Stomach (tissue), 9 donors: ENCODE measurements around the gene FGF12. TPM values are rescaled to one million over a fixed set of nuclear protein-coding genes. Genes with fewer than 3 reads are reported as not detected.

ENCODE experiments used
- DNase-seq, 2 donors: peaks; one replicate each; pipeline versions ENCODE4 v3.0.0 to v3.0.0-alpha.2; 2013 to 2019
- H3K27ac ChIP-seq, 5 donors: fragments of 200-600 bp in 4 of 5; sonication (generic) in 4 of 5; one replicate each; pipeline ENCODE4 v1.5.1; 2013 to 2019; ENCODE audit warnings: mild to moderate bottlenecking in 1 of 5, moderate library complexity in 1 of 5
- H3K27me3 ChIP-seq, 3 donors: fragments of 200-600 bp; sonication (generic); one replicate each; pipeline ENCODE4 v1.5.1; 2017 to 2019; ENCODE audit warnings: mixed run types in 1 of 3
- H3K36me3 ChIP-seq, 4 donors: fragments of 200-600 bp; sonication (generic); 1 replicate in 3 of 4; 2 replicates in 1 of 4; pipeline ENCODE4 v1.5.1; 2016 to 2019
- H3K4me1 ChIP-seq, 4 donors: fragments of 200-600 bp; sonication (generic); one replicate each; pipeline ENCODE4 v1.5.1; 2016 to 2019
- H3K4me3 ChIP-seq, 4 donors: fragments of 200-600 bp; sonication (generic) in 3 of 4; one replicate each; pipeline ENCODE4 v1.5.1; 2016 to 2019; ENCODE audit warnings: mild to moderate bottlenecking in 1 of 4
- H3K9me3 ChIP-seq, 4 donors: fragments of 200-600 bp; sonication (generic); one replicate each; pipeline ENCODE4 v1.5.1; 2016 to 2019
- EP300 ChIP-seq: sonication (generic); formaldehyde crosslinking; IDR thresholded peaks from one replicate; pipeline ENCODE4 v1.6.1; 2017; ENCODE audit warnings: antibody characterized with exemption
- POLR2A ChIP-seq, 4 donors: fragments of 450-650 bp; IDR thresholded peaks; one replicate each; pipeline ENCODE4 v1.6.1; 2016; ENCODE audit warnings: antibody characterized with exemption in 4 of 4, control low read depth in 2 of 4, mild to moderate bottlenecking in 1 of 4, moderate library complexity in 1 of 4
- POLR2AphosphoS5 ChIP-seq, 3 donors: sonication (generic); formaldehyde crosslinking; IDR thresholded peaks; one replicate each; pipeline ENCODE4 v1.6.1; 2016; ENCODE audit warnings: antibody characterized with exemption in 3 of 3
- WGBS, 5 donors: extraction: QIAGEN DNeasy Blood & Tissue Kit in 3 of 5; methylation state at CpG; one replicate each; pipeline versions ENCODE4 v1.1.5 to v1.1.7; 2013 to 2018; 5-methylcytosine and 5-hydroxymethylcytosine counted together
- intact Hi-C: fragments of 100-400 bp; cut with DNase I; formaldehyde crosslinking; loops from one replicate; pipeline ENCODE4 v1.15.1; 2023; ENCODE audit warnings: low total_unique reads
- polyA plus RNA-seq, 3 donors: library from polyadenylated mRNA; stranded (reverse); fragments of 200-250 nt; gene quantifications; one replicate each; pipeline ENCODE4 v1.2.3, GENCODE V29; 2013
- total RNA-seq, 5 donors: library from RNA; depleted of rRNA; stranded (reverse); fragments of >200 nt; gene quantifications; one replicate each; pipeline versions ENCODE4 v1.1.0 to v1.2.3, GENCODE V29; 2014 to 2016
- TF ChIP-seq, protein P1 (sequence below), 7 experiments: fragments of 450-650 bp in 4 of 7; fragments of 200-600 bp in 3 of 7; sonication (generic) in 3 of 7; IDR thresholded peaks; one replicate each; pipeline ENCODE4 v1.5.1; 2016 to 2019; ENCODE audit warnings: antibody characterized with exemption in 7 of 7, control low read depth in 2 of 7, mild to moderate bottlenecking in 1 of 7
- donor health status: healthy with polysubstance abuse.
- donor health status: Bipolar disorder and iron deficiency.
- donor health status: healthy.

The FGF12 gene
- total and polyA plus RNA-seq, 8 donors = 0.45 to 5.0 (median 0.88) TPM; not detected in 1

DNA sequence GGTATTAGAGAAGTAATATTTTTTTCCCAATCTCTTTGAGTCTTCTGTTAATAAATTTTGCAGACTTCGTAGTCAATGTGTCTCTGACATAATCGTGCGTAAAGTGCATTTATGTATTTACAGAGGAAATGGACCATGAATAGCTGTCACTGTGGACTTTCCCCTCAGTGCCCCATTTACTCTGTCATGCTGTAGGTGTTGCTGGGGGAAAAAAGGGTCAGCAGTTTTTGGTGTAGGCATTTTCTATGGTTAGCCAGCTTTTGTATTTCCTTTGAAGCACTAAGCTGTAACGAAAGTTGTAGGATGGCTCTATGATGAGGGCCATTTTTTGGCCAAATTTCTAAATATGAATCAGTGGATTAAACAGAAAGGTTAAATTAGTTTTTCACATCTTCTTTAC, 598.4 kb downstream of the FGF12 start:
- peak in 1 of 2 donors; percentile 52 for DNase-seq
- Histone ChIP-seq H3K27ac (no peak overlapping the region), H3K4me1 (no peaks in the 10 kb centered on the region), H3K4me3 (no peak overlapping the region), H3K27me3 (no peaks in the 10 kb centered on the region), H3K36me3 (no peaks in the 10 kb centered on the region), H3K9me3 (no peaks in the 10 kb centered on the region)
- intact Hi-C loops = no loop called here
- WGBS, 5 donors = 48 to 63% (median 57%) methylated on average over 4 of the region's 4 CpGs
- no peak for TF ChIP-seq POLR2AphosphoS5 (IDR thresholded peaks at IDR 0.05)
- no peak for TF ChIP-seq EP300
- TF ChIP-seq, protein P1, sequence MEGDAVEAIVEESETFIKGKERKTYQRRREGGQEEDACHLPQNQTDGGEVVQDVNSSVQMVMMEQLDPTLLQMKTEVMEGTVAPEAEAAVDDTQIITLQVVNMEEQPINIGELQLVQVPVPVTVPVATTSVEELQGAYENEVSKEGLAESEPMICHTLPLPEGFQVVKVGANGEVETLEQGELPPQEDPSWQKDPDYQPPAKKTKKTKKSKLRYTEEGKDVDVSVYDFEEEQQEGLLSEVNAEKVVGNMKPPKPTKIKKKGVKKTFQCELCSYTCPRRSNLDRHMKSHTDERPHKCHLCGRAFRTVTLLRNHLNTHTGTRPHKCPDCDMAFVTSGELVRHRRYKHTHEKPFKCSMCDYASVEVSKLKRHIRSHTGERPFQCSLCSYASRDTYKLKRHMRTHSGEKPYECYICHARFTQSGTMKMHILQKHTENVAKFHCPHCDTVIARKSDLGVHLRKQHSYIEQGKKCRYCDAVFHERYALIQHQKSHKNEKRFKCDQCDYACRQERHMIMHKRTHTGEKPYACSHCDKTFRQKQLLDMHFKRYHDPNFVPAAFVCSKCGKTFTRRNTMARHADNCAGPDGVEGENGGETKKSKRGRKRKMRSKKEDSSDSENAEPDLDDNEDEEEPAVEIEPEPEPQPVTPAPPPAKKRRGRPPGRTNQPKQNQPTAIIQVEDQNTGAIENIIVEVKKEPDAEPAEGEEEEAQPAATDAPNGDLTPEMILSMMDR (IDR thresholded peaks at IDR 0.05) = no peak
- TF ChIP-seq POLR2A (IDR thresholded peaks at IDR 0.05) = no peak

DNA sequence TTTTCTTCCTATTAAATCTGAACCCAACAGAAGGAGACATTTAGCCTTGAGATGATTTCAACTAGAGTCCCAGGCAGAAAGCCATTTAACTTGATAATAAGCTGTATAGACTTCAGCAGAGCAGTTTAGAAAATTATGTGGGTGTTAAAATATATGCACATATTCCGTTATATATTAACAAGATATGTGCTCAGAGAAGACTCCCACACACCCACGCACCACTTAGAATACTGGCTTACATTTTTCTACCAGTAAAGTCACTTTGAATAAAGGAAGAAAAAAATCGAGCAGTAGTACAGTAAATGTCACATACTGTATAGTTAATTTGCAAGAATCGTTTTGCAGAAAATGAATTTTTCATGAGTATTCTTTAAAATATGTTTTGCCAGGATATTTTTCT, 599.3 kb downstream of the FGF12 start:
- Histone ChIP-seq H3K27ac (no peak overlapping the region), H3K4me1 (no peaks in the 10 kb centered on the region), H3K4me3 (no peak overlapping the region), H3K36me3 (no peaks in the 10 kb centered on the region), H3K9me3 (no peaks in the 10 kb centered on the region), H3K27me3 (no peaks in the 10 kb centered on the region)
- intact Hi-C loops = no loop called here
- no peak for DNase-seq
- WGBS, 5 donors = 67 to 80% (median 76%) methylated on average over 4 of the region's 4 CpGs
- TF ChIP-seq, protein P1 (IDR thresholded peaks at IDR 0.05) = no peak
- no peak for TF ChIP-seq EP300
- TF ChIP-seq POLR2A (IDR thresholded peaks at IDR 0.05) = no peak
- TF ChIP-seq POLR2AphosphoS5 (IDR thresholded peaks at IDR 0.05) = no peak

DNA sequence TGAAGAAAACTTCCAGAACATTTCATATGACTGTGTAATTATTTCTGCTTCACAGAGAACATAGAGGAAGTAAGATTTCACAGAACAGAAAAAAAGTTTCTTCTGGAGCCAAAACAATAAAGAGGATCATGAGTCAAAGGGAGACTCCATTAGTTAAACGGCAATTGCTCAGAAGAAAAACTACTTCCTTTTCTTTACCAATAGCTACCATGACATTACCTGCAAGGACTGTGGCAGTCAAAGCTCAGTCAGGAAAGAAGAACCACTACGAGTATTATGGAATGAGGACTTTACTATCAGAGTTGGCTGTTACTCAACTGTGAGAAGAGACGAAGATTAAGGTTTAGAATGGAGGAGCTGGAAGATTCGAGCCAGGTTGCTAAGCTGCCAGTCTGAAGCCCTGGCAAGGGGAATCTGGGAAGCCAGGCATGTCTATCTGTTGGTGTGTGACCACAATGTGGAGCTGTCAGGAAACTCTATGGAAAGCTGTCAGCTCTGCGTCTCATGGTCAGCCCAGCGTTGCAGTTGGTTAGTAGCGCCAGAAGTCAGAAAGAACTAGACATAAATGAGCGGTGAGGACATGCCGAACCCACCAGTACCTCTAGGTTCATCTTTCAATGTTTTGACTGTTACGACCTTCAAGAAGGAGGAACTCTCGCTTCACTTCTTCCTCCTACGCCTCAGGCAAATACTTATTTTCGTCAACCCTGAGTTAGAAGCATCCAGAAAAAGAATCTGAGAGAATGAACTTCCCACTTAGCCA, 604.3 kb downstream of the FGF12 start:
- Histone ChIP-seq H3K9me3 (no peaks in the 10 kb centered on the region), H3K27ac (no peak overlapping the region), H3K36me3 (no peaks in the 10 kb centered on the region), H3K4me3 (no peak overlapping the region), H3K27me3 (no peaks in the 10 kb centered on the region), H3K4me1 (no peaks in the 10 kb centered on the region)
- TF ChIP-seq EP300 (no peak), POLR2AphosphoS5 (IDR thresholded peaks at IDR 0.05) (no peak), POLR2A (IDR thresholded peaks at IDR 0.05) (no peak)
- TF ChIP-seq, protein P1 (IDR thresholded peaks at IDR 0.05) = no peak
- 76 to 89% (median 83%) methylated on average over 13 of the region's 13 CpGs for WGBS, 5 donors
- DNase-seq = no peak
- intact Hi-C loops = no loop called here

DNA sequence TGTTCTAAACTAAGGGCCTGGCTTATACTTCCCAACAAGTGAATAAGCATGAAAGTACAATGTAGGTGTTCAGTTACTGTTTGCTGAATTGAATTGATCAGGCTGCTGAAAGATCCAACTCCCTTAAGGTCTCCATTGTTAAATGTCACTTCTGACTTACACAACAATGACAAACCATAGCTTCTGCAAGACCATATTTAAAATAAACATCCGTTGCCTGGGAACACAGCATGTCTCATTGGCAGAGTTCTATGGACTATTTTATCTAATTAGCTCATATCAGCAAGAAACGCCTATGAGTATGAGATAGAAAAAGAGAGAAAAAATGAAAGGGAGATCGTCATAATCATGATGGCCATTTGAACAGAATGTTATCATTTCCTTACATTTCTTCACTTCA, 605.4 kb downstream of the FGF12 start:
- Histone ChIP-seq H3K36me3 (no peaks in the 10 kb centered on the region), H3K27ac (no peak overlapping the region), H3K9me3 (no peaks in the 10 kb centered on the region), H3K4me3 (no peak overlapping the region), H3K4me1 (no peaks in the 10 kb centered on the region), H3K27me3 (no peaks in the 10 kb centered on the region)
- intact Hi-C loops = no loop called here
- DNase-seq = peak in 1 of 2 donors; percentile 2
- 31 to 52% (median 48%) methylated on average over 3 of the region's 3 CpGs for WGBS, 5 donors
- TF ChIP-seq POLR2AphosphoS5 (IDR thresholded peaks at IDR 0.05) = no peak
- TF ChIP-seq POLR2A (IDR thresholded peaks at IDR 0.05) = no peak
- TF ChIP-seq, protein P1 (IDR thresholded peaks at IDR 0.05) = no peak
- no peak for TF ChIP-seq EP300
